H1 (cell line): Measurements from ENCODE around the gene PRRT4. TPM values are rescaled to one million over a fixed set of nuclear protein-coding genes. Genes with fewer than 3 reads are reported as not detected.

Experiments
- CTCF ChIA-PET: fragments of 300-600 bp; sonication (Branson Sonifier 250); formaldehyde crosslinking; loops from one replicate; lab custom pipeline; 2021; ENCODE audit not compliant: partially characterized antibody; lab: Charles Lee
- POLR2A ChIA-PET: fragments of 300-600 bp; sonication (Branson Sonifier 250); formaldehyde crosslinking; loops from one replicate; lab custom pipeline; 2021; ENCODE audit warnings: inconsistent platforms; ENCODE audit not compliant: partially characterized antibody; lab: Charles Lee
- DNase-seq, 2 experiments: peaks; one replicate each; pipeline versions ENCODE4 v3.0.0 to v3.0.0-alpha.2; 2010 to 2022; ENCODE audit warnings: low spot score in 2 of 2, low read depth in 1 of 2, mixed read lengths in 1 of 2
- FAIRE-seq: peaks from 2 replicates; lab custom pipeline; 2011; peaks lifted over from hg19 to GRCh38; lab: Jason Lieb, UNC
- H2AFZ ChIP-seq: 2 replicates; pipeline ENCODE4 v1.8.1; 2012; ENCODE audit warnings: low read length, inconsistent platforms
- H2AK5ac ChIP-seq: 2 replicates; pipeline ENCODE4 v1.6.1; 2013; ENCODE audit warnings: low read depth, low read length
- H2BK120ac ChIP-seq: replicated peaks from 2 replicates; pipeline ENCODE3; 2013; ENCODE audit warnings: low read depth, low read length, inconsistent platforms
- H2BK12ac ChIP-seq: 2 replicates; pipeline ENCODE4 v1.6.1; 2013; ENCODE audit warnings: low read depth, low read length
- H2BK15ac ChIP-seq: 2 replicates; pipeline ENCODE4 v1.6.1; 2013; ENCODE audit warnings: low read length
- H2BK20ac ChIP-seq: 2 replicates; pipeline ENCODE4 v1.6.1; 2013; ENCODE audit warnings: low read length
- H2BK5ac ChIP-seq: 2 replicates; pipeline ENCODE4 v1.6.1; 2013; ENCODE audit warnings: low read depth, low read length
- H3K14ac ChIP-seq: 2 replicates; pipeline ENCODE4 v1.6.1; 2013; ENCODE audit warnings: inconsistent platforms; ENCODE audit not compliant: insufficient read length
- H3K18ac ChIP-seq: 2 replicates; pipeline ENCODE4 v1.6.1; 2013; ENCODE audit warnings: low read length; ENCODE audit errors: extremely low read depth
- H3K23ac ChIP-seq: 2 replicates; pipeline ENCODE4 v1.6.1; 2013; ENCODE audit warnings: inconsistent platforms; ENCODE audit not compliant: insufficient read length
- H3K23me2 ChIP-seq: 2 replicates; pipeline ENCODE4 v1.6.1; 2013; ENCODE audit warnings: low read depth, low read length
- H3K27ac ChIP-seq: 2 replicates; pipeline ENCODE4 v1.6.1; 2011; ENCODE audit warnings: low read depth, low read length, inconsistent platforms
- H3K27me3 ChIP-seq, 4 experiments: replicated peaks in 1 of 4; 1 replicate in 1 of 4; 2 replicates in 3 of 4; pipeline versions ENCODE4 v1.6.1 to v1.8.1; 2011 to 2013; ENCODE audit warnings: low read length in 3 of 4, mild to moderate bottlenecking in 3 of 4, inconsistent platforms in 2 of 4, mixed read lengths in 2 of 4, moderate library complexity in 1 of 4; ENCODE audit not compliant: control insufficient read depth in 3 of 4, insufficient read depth in 3 of 4; ENCODE audit errors: extremely low read depth in 1 of 4
- H3K36me3 ChIP-seq, 4 experiments: 2 replicates each; pipeline versions ENCODE4 v1.6.1 to v1.8.1; 2011 to 2013; ENCODE audit warnings: mild to moderate bottlenecking in 4 of 4, low read length in 3 of 4, moderate library complexity in 2 of 4, control low read depth in 1 of 4, inconsistent platforms in 1 of 4; ENCODE audit not compliant: insufficient read depth in 4 of 4, control insufficient read depth in 2 of 4
- H3K4ac ChIP-seq: replicated peaks from 2 replicates; pipeline ENCODE3; 2013; ENCODE audit warnings: low read length, low read depth, mixed read lengths, inconsistent platforms; ENCODE audit not compliant: insufficient read length
- H3K4me1 ChIP-seq, 4 experiments: replicated peaks in 1 of 4; 1 replicate in 1 of 4; 2 replicates in 3 of 4; pipeline versions ENCODE4 v1.6.1 to v1.8.1; 2011 to 2013; ENCODE audit warnings: low read length in 3 of 4, inconsistent platforms in 2 of 4, mixed read lengths in 1 of 4; ENCODE audit not compliant: insufficient read depth in 4 of 4, control insufficient read depth in 3 of 4
- H3K4me2 ChIP-seq, 2 experiments: 2 replicates each; pipeline versions ENCODE4 v1.6.1 to v1.8.1; 2011 to 2013; ENCODE audit warnings: low read depth in 2 of 2, low read length in 2 of 2, control low read depth in 1 of 2, inconsistent platforms in 1 of 2, mild to moderate bottlenecking in 1 of 2; ENCODE audit not compliant: insufficient read depth in 1 of 2
- H3K4me3 ChIP-seq, 4 experiments: fragments of 200-600, 300-600 bp in 1 of 4; sonication (generic), shearing (Covaris generic), sonication (Bioruptor Twin) in 1 of 4; 2 replicates each; pipeline versions ENCODE4 v1.5.1 to v1.8.1; 2011 to 2016; ENCODE audit warnings: low read length in 4 of 4, low read depth in 3 of 4, control low read depth in 2 of 4, inconsistent platforms in 2 of 4, mild to moderate bottlenecking in 2 of 4, mixed read lengths in 1 of 4, moderate library complexity in 1 of 4; ENCODE audit not compliant: insufficient read depth in 2 of 4; ENCODE audit errors: extremely low read depth in 1 of 4
- H3K56ac ChIP-seq: replicated peaks from 2 replicates; pipeline ENCODE3; 2013; ENCODE audit warnings: low read depth, mild to moderate bottlenecking, mixed read lengths, low read length, inconsistent platforms; ENCODE audit not compliant: insufficient read length
- H3K79me1 ChIP-seq: 2 replicates; pipeline ENCODE4 v1.6.1; 2013; ENCODE audit warnings: low read depth, low read length, control low read depth
- H3K79me2 ChIP-seq, 2 experiments: 2 replicates each; pipeline versions ENCODE4 v1.6.1 to v1.8.1; 2012 to 2013; ENCODE audit warnings: low read length in 2 of 2, mild to moderate bottlenecking in 2 of 2, inconsistent platforms in 1 of 2; ENCODE audit not compliant: insufficient read depth in 2 of 2, control insufficient read depth in 1 of 2
- H3K9ac ChIP-seq, 4 experiments: replicated peaks in 1 of 4; 1 replicate in 1 of 4; 2 replicates in 3 of 4; pipeline versions ENCODE4 v1.6.1 to v1.8.1; 2011 to 2013; ENCODE audit warnings: low read depth in 3 of 4, low read length in 3 of 4, control low read depth in 2 of 4, mild to moderate bottlenecking in 2 of 4, moderate library complexity in 2 of 4, inconsistent platforms in 1 of 4; ENCODE audit errors: extremely low read depth in 1 of 4
- H3K9me3 ChIP-seq, 2 experiments: 2 replicates each; pipeline versions ENCODE4 v1.6.1 to v1.8.1; 2012 to 2013; ENCODE audit warnings: mild to moderate bottlenecking in 2 of 2, moderate library complexity in 2 of 2, control low read depth in 1 of 2, inconsistent platforms in 1 of 2, low read depth in 1 of 2, low read length in 1 of 2, mixed read lengths in 1 of 2; ENCODE audit not compliant: insufficient read depth in 2 of 2
- H4K20me1 ChIP-seq, 2 experiments: replicated peaks in 1 of 2; 2 replicates each; pipeline versions ENCODE3 to v1.8.1; 2011 to 2013; ENCODE audit warnings: inconsistent platforms in 2 of 2, low read length in 2 of 2, mild to moderate bottlenecking in 1 of 2; ENCODE audit not compliant: insufficient read depth in 2 of 2, control insufficient read depth in 1 of 2
- H4K5ac ChIP-seq: 2 replicates; pipeline ENCODE4 v1.6.1; 2013; ENCODE audit warnings: low read length, low read depth, mixed read lengths, inconsistent platforms; ENCODE audit not compliant: insufficient read length
- H4K8ac ChIP-seq: 2 replicates; pipeline ENCODE4 v1.8.0; 2013; ENCODE audit warnings: mild to moderate bottlenecking, moderate library complexity, low read length, inconsistent platforms; ENCODE audit not compliant: insufficient read depth; ENCODE audit errors: extremely low read depth
- H4K91ac ChIP-seq: replicated peaks from 2 replicates; pipeline ENCODE3; 2013; ENCODE audit warnings: low read length, mixed read lengths, inconsistent platforms; ENCODE audit not compliant: insufficient read length
- ATF3 ChIP-seq: IDR thresholded peaks from 2 replicates; pipeline ENCODE4 v1.6.1; 2011; ENCODE audit warnings: low read depth, mild to moderate bottlenecking, low read length; ENCODE audit not compliant: insufficient read depth
- CBX5 ChIP-seq: fragments of 300-800, 300-1000 bp; sonication (generic); IDR thresholded peaks from 2 replicates; pipeline ENCODE4 v1.7.1; 2016; ENCODE audit warnings: antibody characterized with exemption, low read length, low read depth
- CHD1 ChIP-seq: IDR thresholded peaks from 2 replicates; pipeline ENCODE4 v1.6.1; 2012; ENCODE audit warnings: low read depth, low read length, improper control_type of control experiment
- GABPA ChIP-seq: IDR thresholded peaks from 2 replicates; pipeline ENCODE4 v1.6.1; 2011; ENCODE audit warnings: mild to moderate bottlenecking, low read length, moderate library complexity, borderline replicate concordance; ENCODE audit not compliant: insufficient read depth
- JUN ChIP-seq: IDR thresholded peaks from 2 replicates; pipeline ENCODE4 v1.6.1; 2011; ENCODE audit warnings: low read depth, mild to moderate bottlenecking, improper control_type of control experiment, low read length
- SIRT6 ChIP-seq: IDR thresholded peaks from one replicate; pipeline ENCODE4 v1.7.1; 2012; ENCODE audit warnings: low read length, inconsistent platforms
- SRF ChIP-seq: IDR thresholded peaks from 2 replicates; pipeline ENCODE4 v1.6.1; 2011; ENCODE audit warnings: mild to moderate bottlenecking, low read depth, low read length, moderate library complexity
- TBP ChIP-seq: IDR thresholded peaks from 2 replicates; pipeline ENCODE4 v1.6.1; 2011; ENCODE audit warnings: low read depth, low read length, improper control_type of control experiment
- TCF12 ChIP-seq: IDR thresholded peaks from 2 replicates; pipeline ENCODE4 v1.6.1; 2011; ENCODE audit warnings: low read depth, mild to moderate bottlenecking, low read length
- USF2 ChIP-seq: IDR thresholded peaks from 2 replicates; pipeline ENCODE4 v1.6.1; 2011; ENCODE audit warnings: low read length, improper control_type of control experiment
- YY1 ChIP-seq: IDR thresholded peaks from 2 replicates; pipeline ENCODE4 v1.6.1; 2011; ENCODE audit warnings: low read depth, mild to moderate bottlenecking, low read length
- WGBS, 2 experiments: shearing (Covaris generic) in 1 of 2; methylation state at CpG; one replicate each; pipeline versions ENCODE4 v1.1.6 to v1.1.7; 2013 to 2015; ENCODE audit warnings: low lambda C conversion rate in 2 of 2, mixed read lengths in 2 of 2, inconsistent platforms in 1 of 2, low coverage in 1 of 2, missing lambda C conversion rate in 1 of 2; ENCODE audit not compliant: insufficient replicate concordance in 2 of 2, insufficient coverage in 1 of 2, insufficient read length in 1 of 2; ENCODE audit errors: extremely low coverage in 1 of 2, missing lambda C conversion rate in 1 of 2; 5-methylcytosine and 5-hydroxymethylcytosine counted together
- polyA plus RNA-seq, 7 experiments: library from polyadenylated mRNA; depleted of rRNA in 3 of 7; stranded (reverse) in 5 of 7; unstranded in 2 of 7; fragments of >200 nt in 5 of 7; fragments of 200-250 nt in 2 of 7; gene quantifications; 1 replicate in 5 of 7; 2 replicates in 1 of 7; 4 replicates in 1 of 7; pipeline versions ENCODE4 v1.2.1 to v1.2.3, GENCODE V29; 2011 to 2013; ENCODE audit warnings: missing spikeins in 2 of 7, mixed read lengths in 2 of 7
- total RNA-seq: library from RNA; stranded (reverse); fragmentation: NEBNext Ultra II Directional; extraction: Animal tissue kit (Norgen Biotek cat#: 25700); gene quantifications from 2 replicates; pipeline ENCODE4 v1.2.1, GENCODE V29; 2021

The PRRT4 gene
- total and polyA plus RNA-seq, 2 of the 8 experiments (the other 6 are each of a cell fraction or from before 2014, with no cell fraction given), result 0.34 to 1.0 TPM

GRCh38 chr7:128393526-128394330 lies 32.2 kb upstream of the PRRT4 start:
- Histone ChIP-seq H2BK5ac (no peak overlapping the region; the same call in 1 of the 2 replicates), H3K36me3 (peaks cover 0 to 3% (median 2%) of the 10 kb centered on the region in 4 experiments; a peak in 2 of 8 replicates), H3K56ac (no peak overlapping the region), H4K91ac (no peak overlapping the region), H3K27ac (no peak overlapping the region), H3K14ac (no peak overlapping the region), H2BK15ac (no peak overlapping the region), H4K5ac (no peak overlapping the region), H3K4ac (no peak overlapping the region), H3K4me2 (no peak overlapping the region), H3K23ac (no peak overlapping the region), H3K9ac (no peak overlapping the region), H4K8ac (no peak overlapping the region), H2AK5ac (no peak overlapping the region), H3K23me2 (no peaks in the 10 kb centered on the region), H4K20me1 (no peaks in the 10 kb centered on the region), H2AFZ (no peak overlapping the region), H3K9me3 (no peaks in the 10 kb centered on the region), H3K27me3 (peaks cover 0 to 2% (median 0%) of the 10 kb centered on the region in 4 experiments; a peak in 2 of 7 replicates), H2BK120ac (no peak overlapping the region), H2BK12ac (no peak overlapping the region), H3K79me1 (no peaks in the 10 kb centered on the region), H3K4me3 (no peak overlapping the region), H2BK20ac (no peak overlapping the region), H3K4me1 (peaks cover 0 to 9% (median 9%) of the 10 kb centered on the region in 4 experiments; a peak in 6 of 7 replicates), H3K18ac (no peak overlapping the region), H3K79me2 (no peaks in the 10 kb centered on the region)
- ChIA-PET POLR2A (interaction anchor here (1.3 to 3.1 kb wide), 3 partner anchors 11 to 14 kb away, joined by 3 to 8 read pairs (median 8); no protein-coding TSS in a partner anchor), CTCF (interaction anchor here (0.9 to 19.2 kb wide), 5 partner anchors 14 to 67 kb away, joined by 4 to 345 read pairs (median 9); partner anchors contain the start of gene RBM28)
- TF ChIP-seq SIRT6 (no peak), CHD1 (no peak), TCF12 (no peak), GABPA (no peak), JUN (no peak), SRF (no peak), TBP (no peak), ATF3 (no peak), YY1 (no peak), CBX5 (no peak), USF2 (no peak)
- DNase-seq (no peak), FAIRE-seq (no peak)
- WGBS, 2 experiments, result 93% methylated on average over 22 of the region's 23 CpGs; no CpG with 5 or more reads in 1 of the 2 experiments
